Stimulated activated CD4-positive, alpha-beta T cell treated with anti-CD3 and anti-CD28 coated beads, Interleukin-4, amount 100 ng/mL, for 4 hours (primary cell): ENCODE data around the gene IGLON5.

Experiments
- DNase-seq, 2 experiments: peaks; one replicate each; pipeline ENCODE4 v3.0.0-alpha.2; 2020

The IGLON5 gene

DNA sequence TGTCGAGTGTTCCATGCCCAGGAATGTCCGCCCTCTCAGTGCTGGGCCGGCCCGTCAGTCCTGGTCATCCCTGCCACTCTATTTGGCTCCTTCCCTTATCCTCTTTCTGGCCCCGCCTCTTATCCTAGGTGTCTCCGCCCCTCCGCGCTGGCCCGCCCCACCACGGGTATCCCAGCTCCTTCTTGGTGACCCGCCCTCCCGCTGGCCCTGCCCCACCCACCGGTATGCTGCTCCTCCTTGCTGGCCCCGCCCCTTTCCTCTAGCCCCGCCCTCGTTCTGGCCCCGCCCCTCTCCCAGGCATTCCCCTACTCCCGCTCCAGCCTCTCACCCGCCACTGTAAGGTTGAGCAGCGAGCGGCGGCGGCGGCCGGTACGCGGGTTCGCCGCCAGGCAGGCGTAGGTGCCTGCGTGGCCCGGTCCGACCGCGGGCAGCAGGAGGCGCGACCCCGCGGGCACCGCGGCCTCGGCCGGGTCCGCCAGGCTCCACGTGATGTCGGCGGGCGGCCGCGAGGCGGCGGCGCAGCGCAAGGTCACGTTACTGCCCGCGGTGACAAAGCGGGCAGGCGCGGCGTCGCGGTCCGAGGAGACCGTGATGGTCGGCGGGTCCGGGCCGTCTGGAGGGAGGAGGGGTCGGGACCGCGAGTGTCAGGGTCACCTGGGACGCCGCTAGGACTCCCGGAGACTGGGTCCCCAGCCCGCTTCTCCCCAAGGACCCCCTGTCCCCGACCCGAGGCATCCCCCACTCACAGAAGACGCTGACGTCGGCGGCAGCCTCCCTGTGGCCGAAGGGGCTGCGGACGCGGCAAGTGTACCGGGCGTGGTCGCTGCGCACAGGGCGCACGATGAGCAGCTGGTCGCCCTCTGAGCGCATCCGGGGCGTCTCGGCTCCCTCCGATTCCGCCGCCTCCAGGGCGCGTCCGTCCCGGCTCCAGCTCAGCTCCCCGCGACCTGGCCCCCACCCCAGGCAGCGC lies 28.5 kb downstream of the IGLON5 start:
- peak; percentile 90 to 96 for DNase-seq

DNA sequence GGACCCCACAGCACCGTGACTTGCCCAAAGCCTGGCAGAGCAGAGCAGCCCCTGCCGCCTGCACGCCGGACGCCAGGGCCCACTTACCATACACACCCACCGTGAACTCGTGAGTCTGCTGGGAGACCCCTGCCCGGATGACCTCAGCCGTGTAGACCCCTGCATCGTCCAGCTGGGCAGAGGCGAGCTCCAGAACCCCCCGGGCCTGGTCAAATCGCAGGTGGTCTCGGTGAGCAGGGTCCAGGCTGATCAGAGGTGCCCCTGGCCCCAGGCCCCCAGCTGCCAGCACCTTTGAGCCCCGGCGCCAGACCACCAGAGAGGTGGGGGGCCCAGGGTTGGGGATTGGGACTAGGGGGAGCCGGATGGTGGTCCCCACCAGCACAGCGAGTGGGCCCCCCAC lies 29.6 kb downstream of the IGLON5 start:
- no peak for DNase-seq

DNA sequence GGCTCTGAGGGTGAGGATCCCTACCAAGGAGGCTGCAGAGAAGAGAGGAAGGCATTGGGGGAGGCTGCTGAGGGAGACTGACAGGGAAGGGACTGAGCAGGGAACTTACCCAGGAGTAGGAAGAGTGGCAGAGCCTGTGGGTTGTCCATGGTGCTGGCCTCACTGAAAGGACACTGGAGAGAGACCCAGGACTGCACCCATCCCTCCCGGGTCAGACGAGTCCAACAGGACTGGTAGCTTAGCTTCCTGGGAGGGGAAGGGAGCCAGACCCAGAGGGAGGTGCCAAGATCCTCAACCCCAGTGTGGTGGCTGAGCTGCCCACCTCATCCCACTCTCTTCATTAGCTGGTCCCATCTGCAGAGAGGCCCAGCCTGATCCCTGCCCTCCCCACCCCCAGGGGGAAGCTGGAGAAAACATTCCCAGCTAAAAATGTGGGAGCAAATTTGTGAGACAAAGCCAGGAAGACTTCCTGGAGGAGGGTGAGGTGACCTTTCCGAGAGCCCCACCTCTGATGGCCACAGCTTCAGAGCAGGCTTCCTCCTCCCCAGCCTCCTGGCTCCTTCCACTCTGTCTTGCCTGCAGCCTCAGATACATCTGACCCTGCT lies 30.6 kb downstream of the IGLON5 start, which contains the start of gene VSIG10L:
TSS of gene VSIG10L (minus strand) at position 164 of the 605 bp plus-strand sequence. CDS start at position 149, 15 bp downstream.
- DNase-seq: no peak

DNA sequence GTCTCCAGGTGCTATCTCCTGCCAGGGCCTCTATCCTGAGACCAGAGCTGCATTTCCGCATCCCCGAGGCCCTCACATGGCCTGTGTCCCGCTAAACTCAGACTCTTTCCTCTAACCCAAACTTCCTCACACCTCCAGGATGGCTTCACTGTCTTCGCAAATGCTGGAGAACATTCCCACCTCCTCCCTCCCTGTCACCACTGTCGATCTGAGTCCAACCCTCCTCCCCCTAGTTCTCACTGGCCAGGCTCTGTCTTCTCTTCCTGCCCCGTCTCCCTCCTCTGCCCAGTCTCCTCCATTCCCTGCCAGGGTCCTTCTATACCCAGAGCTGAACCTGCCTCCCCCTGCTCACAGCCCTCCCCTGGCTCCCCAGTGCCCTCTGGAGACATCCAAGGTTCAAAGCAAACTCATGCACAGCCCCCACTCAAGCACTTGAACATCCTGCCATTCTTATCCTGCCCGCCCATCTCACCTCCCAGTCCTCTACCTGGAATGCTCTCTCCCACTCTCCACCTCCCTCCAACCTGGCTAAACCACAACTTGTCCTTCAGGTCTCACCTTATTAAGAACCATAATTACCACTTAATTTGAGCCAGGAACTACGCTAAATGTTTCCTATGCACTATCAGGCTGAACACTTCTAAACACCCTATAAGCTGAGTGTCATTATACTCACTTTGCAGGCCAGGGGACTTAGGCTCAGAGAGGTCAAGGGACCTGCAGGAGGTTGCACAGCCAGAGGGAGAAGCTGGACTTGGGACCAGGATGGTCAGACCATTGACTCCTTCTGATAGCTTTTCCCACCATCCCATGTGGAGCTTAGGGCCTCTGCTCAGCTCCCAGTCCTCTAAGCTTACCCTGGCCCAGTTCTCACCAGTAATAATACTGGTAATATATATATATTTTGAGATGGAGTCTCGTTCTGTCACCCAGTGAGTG lies 31.5 kb downstream of the IGLON5 start:
- DNase-seq: no peak

DNA sequence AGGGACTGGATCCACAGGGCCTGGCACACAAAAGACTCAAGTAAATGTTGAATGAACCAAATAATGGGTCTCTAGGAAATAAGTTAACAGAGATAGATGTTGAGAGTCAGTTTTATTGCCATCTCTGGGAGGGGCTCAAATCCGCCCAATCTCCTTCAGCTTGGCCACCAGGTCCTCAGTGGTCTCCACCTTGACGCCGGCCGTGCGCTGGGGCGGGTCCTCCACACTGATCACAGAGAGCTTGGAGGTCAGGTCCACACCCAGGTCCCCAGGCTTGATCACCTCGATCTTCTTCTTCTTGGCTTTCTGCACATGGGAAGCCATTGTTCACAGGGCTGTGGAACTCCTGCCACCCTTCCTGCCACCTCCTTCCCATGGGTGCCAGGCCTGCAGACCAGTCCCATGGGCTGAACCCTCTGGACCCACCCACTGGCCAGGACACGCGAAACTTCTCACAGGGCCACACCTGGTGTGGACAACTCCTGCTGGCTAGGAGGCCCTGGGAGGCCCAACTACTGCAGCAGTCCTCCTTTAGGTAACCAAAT lies 33.7 kb downstream of the IGLON5 start:
- no peak for DNase-seq

DNA sequence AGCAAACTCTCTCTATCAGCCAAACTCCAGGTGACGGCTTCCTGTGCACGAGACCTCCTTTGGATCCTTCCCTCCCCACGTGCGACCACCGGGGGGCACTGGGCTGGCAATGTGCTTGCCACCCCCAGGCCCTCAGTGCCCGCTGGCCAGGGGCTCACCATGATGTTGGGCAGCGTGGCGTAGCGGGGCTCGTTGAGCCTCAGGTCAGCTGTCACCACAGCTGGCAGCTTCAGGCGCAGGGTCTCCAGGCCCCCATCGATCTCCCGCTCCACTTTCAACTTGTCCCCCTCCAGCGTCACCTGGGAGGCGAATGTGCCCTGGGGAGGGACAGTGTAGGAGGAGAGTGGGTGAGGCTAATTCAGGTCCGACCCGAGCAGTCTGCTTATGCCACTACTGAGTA lies 35.3 kb downstream of the IGLON5 start:
- DNase-seq: no peak

DNA sequence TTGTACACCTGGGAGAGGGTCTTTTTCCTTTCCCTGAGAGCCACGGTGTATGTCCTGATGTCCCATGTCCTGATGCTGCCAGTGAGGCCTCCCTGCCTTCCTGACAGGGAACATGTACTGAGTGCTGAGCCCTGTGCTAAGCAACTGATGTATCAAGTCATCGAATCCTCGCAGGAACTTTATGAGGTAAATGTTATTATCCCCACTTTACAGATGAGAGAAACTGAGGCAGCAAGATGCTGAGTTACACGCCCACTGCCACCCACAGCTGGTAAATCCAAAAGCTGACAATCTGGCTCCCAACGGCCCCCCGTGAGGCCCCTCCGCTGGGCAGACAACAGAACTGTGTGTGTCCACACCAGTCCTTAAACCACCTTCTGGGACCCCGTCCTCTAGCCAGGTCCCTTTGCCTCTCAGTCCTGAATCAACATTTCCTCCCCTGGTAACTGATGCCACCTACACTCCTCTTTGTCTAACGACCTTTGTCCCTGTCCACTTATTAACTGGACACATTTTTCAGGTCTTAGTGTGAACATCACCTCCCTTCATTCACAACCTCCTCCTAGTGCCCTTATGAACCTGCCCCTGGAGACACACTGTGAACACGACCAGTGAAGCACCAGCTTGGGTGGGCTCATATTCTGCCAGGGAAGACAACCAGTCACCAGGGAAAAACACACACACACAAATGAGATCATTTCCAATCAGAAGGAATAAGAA lies 35.9 kb downstream of the IGLON5 start:
- no peak for DNase-seq

DNA sequence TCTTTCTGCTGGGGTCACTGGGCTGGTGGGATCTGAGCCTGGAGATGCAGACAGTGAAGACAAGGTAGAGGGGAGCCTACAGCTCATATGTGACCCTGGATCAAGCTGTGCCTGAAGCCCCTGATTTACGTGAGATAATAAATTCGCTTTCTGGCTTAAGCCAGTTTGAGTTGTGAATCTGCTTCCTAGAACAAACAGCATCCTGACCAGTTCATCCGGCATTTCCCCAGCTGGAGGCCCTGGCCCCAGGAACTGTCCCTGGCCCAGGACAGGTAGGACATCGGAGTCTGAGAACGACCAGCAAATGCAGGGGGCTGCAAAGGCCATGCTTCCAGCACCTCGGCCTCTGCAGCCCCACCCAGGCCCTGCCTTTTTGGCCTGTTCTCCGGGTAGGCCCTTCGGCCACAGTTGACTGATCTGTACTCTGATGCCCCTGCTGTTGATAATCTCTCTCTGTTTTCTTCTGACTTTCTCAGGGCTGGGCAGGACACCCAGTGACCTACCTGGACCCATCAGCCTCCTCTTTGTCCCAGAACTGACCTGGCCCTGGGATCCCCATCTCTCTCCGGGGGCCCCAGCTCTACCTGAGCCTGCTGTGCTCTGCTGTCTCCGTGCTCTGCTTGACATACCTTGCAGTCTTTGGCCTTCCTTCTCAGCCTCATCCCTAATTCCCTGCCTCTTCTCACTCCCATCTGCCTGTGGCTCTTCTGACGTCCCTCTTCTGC lies 40.0 kb downstream of the IGLON5 start:
- no peak for DNase-seq

DNA sequence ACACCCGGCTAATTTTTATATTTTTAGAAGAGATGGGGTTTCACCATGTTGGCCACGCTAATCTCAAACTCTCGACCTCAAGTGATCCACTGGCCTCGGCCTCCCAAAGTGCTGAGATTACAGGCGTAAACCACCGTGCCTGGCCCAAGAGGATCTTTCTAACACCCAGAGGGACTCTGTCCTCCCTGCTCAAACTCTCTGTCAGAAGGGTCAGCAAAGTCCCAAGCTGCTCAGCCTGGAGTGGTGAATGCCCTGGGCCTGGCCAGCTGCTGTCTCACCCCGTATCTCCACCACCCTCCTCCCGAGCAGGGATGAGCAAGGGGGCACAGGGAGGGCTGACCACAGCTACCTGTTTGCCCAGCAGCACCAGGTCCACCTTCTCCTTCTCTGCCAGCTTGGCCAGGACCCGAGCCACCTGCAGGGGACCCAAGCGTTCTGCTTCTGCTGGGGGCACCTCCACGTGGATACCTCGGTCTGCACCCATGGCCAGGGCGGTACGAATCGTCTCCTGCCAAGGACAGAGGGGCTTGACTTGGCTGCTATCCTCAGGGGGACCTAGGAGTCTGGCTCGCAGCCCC lies 41.4 kb downstream of the IGLON5 start:
- no peak for DNase-seq

DNA sequence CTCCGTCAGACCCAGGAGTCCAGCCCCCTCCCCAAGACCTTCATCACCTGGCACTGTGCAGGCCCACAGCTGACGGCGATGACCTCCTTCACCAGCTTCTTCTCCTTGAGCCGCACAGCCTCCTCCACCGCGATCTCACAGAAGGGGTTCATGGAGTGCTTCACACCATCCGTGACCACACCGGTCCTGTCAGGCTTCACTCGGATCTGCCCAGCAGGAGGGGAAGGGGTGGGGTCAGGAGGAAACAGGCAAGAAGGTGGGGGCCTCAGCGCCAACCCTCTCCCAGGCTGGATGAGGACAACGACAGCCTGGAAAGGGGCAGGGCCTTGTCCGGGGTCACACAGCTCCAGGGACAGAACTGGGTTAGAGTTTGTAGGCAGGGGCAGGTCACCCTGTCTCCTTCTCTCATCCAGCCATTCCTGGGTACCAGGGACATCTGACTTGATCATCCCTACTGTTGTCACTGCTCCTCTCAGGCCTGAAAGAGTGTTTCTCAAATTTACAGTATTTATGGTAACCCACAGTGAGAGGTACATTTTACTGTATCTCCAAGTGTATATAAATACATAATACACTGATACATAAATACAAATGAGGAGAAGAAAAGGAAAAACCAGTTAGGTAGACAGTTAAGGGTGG lies 42.8 kb downstream of the IGLON5 start:
- no peak for DNase-seq

DNA sequence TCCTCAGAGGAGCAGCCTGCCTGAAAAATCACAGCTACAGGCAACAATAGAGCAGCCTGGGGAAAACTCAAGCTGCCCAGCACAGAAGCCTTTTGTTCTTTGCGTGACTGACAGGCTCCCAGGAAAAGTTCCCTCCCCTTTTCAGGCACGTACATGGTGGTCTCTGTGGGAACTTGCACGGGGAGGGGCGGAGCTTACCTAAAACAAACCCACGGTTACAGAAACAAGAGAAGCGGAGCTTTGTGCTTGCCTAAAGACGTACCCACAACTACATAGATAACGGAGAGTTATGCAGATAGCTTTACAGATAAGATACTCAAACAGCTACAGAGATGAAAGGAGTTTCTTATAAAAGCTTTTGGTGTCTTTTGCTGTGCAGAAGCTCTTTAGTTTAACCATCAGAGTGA lies 43.3 kb downstream of the IGLON5 start:
- no peak for DNase-seq

DNA sequence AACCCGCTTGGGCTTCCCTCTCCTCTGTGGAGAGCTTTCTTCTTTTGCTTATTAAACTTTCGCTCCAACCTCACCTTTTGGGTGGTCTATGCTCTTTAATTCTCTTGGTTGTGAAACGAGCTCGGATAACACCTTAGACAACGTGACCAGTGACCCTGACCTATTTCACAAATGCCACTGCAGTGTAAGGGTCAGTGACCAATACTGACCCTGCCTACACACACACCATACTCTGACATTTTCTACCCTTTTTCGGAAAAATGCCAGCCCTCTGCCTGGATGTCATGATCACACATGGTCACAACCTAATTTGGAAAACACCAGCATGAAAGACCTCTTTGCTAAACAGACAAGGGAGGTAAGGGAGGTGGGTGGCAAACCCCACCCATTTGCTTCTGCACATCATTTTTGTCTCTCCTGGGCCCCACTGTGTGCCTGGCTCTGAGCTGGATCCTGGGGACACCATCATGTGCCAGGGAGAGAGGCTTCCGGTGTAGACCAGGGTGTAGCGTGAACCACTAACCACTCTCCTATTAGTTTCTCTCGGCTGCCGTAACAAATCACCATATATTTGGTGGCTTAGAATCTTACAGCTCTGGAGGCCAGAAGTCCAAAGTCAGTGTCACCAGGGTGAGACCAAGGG lies 44.8 kb downstream of the IGLON5 start:
- DNase-seq: no peak

DNA sequence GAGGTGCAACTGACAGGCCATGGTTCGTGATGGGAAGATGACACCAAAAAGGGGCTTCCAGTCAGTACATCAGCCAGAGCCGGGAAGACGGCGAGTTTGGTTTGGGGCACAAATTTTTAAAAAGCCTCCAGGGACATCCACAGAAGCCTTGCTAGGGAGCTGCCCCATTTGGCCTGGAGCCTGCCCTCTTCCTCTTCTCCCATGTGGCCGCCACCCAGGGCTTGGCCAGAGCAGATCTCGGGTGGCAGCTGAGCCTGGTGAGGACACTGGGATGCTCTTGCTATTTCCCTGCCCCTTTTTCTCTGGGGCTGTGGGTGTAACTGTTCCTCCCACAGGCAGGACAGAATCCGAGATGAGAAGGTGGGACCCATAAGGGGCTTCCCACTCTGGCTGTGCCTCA lies 46.5 kb downstream of the IGLON5 start:
- DNase-seq: no peak

DNA sequence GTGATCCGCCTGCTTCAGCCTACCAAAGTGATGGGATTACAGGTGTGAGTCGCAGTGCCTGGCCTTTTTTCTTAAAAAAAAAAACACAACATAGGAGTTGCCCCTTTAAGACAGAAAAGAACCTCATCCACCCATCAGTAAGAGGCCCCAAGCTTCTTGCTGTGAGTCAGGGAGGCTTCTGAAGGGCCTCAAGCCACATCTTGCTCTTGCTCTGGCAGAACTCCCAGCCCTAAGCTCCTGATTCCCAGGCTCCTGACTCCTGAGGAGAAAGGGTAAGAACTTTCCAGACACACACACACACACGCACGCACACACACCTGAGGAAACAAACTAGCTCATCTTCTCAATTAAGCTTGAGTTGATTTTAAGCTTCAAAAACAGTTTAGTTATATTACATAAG lies 47.9 kb downstream of the IGLON5 start:
- DNase-seq: no peak

DNA sequence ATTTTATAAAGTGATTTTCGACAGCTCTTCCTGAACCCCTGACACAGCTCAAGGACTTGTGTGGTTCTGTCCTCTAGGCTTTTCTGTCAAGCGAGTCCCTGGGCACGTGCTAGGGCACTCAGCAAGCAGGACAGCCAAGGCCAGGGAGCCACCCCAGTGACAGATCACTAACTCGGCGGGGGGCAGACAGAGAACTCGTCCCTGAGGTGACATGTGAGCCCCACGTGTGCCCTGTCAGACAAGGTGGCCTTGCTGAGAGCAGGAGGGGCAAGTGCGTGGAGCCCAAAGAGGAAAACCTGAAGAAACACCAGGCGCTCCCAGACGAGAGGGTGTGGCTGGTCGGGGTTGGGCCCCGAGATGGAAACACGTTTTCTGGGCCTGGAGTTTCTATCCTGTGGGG lies 49.8 kb downstream of the IGLON5 start:
- no peak for DNase-seq

DNA sequence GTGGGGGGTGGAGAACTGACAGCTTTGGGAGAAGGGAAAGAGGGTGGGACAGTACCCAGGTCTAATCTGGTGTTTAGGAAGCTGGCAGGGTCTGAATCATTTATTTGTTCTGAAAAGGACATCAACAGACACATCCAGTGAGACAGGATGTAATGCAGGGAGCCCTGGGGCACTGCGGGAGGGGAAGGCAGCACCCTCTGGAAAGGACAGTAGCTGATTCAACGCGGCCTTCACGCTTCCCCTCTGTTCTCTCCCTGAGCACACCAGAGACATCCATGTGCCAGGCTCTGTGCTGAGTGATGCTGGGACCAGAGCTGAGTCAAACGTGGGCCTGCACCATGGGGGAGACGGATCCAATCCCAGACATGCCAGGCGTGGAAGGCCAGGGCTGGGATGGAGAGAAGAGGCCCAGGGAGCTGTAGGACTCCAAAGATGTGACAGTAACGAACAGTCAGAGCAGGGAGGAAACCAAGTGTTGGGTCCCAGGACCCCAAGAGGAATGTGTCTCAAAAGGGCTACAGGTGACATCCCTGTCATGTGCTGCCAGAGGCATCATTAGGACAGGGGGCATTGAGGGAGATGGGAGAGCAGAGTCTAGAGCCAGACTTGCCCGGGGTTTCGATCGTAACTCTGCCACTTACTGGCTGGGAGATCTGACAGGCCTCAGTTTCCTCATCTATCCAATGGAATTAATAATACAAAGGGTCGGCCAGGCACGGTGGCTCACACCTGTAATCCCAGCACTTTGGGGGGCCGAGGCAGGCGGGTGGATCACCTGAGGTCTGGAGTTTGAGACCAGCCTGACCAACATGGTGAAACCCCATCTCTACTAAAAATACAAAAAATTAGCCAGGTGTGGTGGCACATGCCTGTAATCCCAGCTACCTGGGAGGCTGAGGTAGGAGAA lies 53.0 kb downstream of the IGLON5 start:
- no peak for DNase-seq

DNA sequence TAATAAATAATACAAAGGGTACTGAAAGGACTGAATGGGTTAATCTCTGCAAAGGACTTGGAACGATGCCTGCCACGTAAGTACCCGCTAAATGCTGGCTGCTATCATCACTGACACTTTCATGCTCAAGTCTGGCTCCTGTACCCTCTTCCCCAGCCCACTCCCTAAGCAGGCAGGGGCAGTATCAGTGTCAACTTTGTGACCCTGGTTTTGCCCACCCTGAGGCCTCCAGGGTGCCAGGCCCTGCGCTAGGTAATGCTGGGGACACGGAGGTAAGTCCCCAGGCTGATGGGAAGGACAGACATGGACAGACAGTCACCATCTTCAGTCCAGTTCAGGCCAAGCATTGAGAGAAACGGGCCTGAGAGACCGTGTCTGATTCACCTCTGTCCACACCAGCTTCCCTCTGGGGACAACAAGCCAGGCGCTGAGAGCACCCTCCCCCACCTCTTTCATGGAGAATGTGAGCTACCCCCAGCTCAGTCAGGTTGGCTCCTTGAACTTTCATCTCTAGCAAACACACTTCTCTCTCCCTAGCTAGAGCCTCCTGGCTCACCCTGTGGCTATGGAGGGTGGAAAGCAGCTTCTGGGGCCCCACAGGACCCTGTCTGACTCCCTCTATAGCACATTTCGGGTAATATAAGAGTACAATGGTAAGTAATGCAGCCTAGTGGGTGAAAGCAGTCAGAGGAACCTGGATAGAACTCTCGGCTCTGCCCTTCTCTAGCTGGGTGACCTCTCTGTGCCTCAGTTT lies 53.9 kb downstream of the IGLON5 start:
- no peak for DNase-seq

DNA sequence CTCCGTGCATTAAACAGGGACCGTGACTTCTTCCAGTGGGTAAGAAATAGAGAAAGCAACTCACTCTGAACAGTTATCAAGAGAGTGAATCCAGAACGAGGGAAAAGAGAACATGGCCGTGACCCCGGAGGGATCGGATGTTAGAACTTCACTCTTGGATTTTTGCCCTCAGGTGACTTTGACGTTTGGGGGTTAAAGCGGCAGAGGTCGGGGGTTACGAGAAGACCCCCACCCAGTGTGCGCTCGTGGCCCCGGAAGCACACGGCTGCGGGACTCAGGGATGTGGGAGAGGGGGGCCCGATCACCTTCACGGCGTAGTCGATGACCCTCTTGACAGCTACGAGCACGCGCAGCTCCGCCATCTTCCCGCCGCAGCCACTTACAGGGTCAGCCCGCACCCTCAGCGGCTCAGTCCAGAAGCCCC lies 54.5 kb downstream of the IGLON5 start, which contains the start of gene ETFB:
TSS of gene ETFB (minus strand) at position 424 of the 424 bp plus-strand sequence. CDS start at position 362, 62 bp downstream.
- no peak for DNase-seq
